Measurements from ENCODE around the gene PHLPP2. TPM values are rescaled to one million over a fixed set of nuclear protein-coding genes. Genes with fewer than 3 reads are reported as not detected.

The PHLPP2 gene
- polyA plus RNA-seq, 3 donors: 0.57 to 2.5 (median 1.4) TPM

- no peaks in the 10 kb centered on the region for H3K36me3 Mint-ChIP-seq
- peak overlapping the region in 1 of 7 donors; percentile 76 for H3K27ac Mint-ChIP-seq
- Histone ChIP-seq H3K4me2 (replicated peaks; ENCODE audit: extremely low read depth, low read length, poor library complexity, severe bottlenecking) (no peak overlapping the region), H3K4me1 (ENCODE audit: control insufficient read depth in 1 of 2, insufficient read depth in 2 of 2, low read length in 2 of 2) (no peaks in the 10 kb centered on the region), H3K27ac (ENCODE audit: low read depth in 1 of 2, low read length in 2 of 2) (no peak overlapping the region), H3K79me2 (ENCODE audit: insufficient read depth, low read length) (no peaks in the 10 kb centered on the region), H3K9me3 (replicated peaks in 1 of 2; ENCODE audit: control insufficient read depth in 1 of 2, insufficient read depth in 1 of 2, low read length in 2 of 2) (no peaks in the 10 kb centered on the region), H3K36me3 (replicated peaks in 1 of 2; ENCODE audit: control insufficient read depth in 1 of 2, insufficient read depth in 2 of 2, low read length in 2 of 2) (no peaks in the 10 kb centered on the region), H3K9ac (ENCODE audit: insufficient read depth, low read length, poor library complexity, severe bottlenecking) (no peak overlapping the region), H4K20me1 (ENCODE audit: insufficient read depth, low read length) (no peaks in the 10 kb centered on the region), H2AFZ (ENCODE audit: insufficient read depth, low read depth, low read length, poor library complexity, severe bottlenecking) (no peak overlapping the region), H3K4me3 (replicated peaks in 1 of 3; ENCODE audit: low read depth in 2 of 3, low read length in 3 of 3) (no peak overlapping the region), H3K27me3 (ENCODE audit: control insufficient read depth in 2 of 2, insufficient read depth in 2 of 2, low read length in 2 of 2) (no peaks in the 10 kb centered on the region)
- peaks cover 4 to 9% (median 8%) of the 10 kb centered on the region in 3 donors for H3K27me3 Mint-ChIP-seq (ENCODE audit: low read depth in 3 of 3)
- H3K4me3 Mint-ChIP-seq: no peak overlapping the region
- intact Hi-C loops (cut with micrococcal nuclease): no loop called here
- peaks cover 0 to 1% (median 0%) of the 10 kb centered on the region in 7 donors for H3K9me3 Mint-ChIP-seq
- no peaks in the 10 kb centered on the region for H3K4me1 Mint-ChIP-seq
- DNase-seq: no peak
- no CpG with 5 or more reads among the region's 2 CpGs for WGBS (ENCODE audit: insufficient coverage)
- TF ChIP-seq, protein P1, sequence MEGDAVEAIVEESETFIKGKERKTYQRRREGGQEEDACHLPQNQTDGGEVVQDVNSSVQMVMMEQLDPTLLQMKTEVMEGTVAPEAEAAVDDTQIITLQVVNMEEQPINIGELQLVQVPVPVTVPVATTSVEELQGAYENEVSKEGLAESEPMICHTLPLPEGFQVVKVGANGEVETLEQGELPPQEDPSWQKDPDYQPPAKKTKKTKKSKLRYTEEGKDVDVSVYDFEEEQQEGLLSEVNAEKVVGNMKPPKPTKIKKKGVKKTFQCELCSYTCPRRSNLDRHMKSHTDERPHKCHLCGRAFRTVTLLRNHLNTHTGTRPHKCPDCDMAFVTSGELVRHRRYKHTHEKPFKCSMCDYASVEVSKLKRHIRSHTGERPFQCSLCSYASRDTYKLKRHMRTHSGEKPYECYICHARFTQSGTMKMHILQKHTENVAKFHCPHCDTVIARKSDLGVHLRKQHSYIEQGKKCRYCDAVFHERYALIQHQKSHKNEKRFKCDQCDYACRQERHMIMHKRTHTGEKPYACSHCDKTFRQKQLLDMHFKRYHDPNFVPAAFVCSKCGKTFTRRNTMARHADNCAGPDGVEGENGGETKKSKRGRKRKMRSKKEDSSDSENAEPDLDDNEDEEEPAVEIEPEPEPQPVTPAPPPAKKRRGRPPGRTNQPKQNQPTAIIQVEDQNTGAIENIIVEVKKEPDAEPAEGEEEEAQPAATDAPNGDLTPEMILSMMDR (IDR thresholded peaks at IDR 0.05): no peak
These were observed 88.9 kb downstream of the PHLPP2 start for GRCh38 chr16:71635632-71636031.

DNA sequence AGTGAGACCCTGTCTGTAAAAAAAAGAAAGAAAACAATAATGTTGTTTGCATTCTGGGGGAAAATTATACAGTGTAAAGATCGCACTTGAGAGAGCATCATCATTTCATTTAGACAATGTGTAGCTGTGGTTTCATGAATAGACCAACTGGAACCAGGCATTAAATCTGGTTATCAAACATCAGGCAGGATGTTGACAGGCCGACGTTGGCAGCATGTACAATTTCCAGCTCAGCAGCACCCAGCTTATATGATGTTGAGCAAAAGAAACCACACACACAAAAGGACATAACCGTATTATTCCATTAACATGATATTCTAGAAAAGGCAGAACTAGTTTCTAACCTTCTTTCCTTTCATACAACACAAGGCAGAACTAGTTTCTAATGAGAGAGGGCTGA is 92.7 kb downstream of the PHLPP2 start:
- Mint-ChIP-seq H3K9me3 (peaks cover 0 to 1% (median 0%) of the 10 kb centered on the region in 7 donors), H3K27ac (no peak overlapping the region), H3K27me3 (ENCODE audit: low read depth in 3 of 3) (peaks cover 27 to 33% (median 30%) of the 10 kb centered on the region in 3 donors), H3K4me1 (no peaks in the 10 kb centered on the region), H3K36me3 (no peaks in the 10 kb centered on the region), H3K4me3 (no peak overlapping the region)
- H3K4me3 ChIP-seq (replicated peaks in 1 of 3; ENCODE audit: low read depth in 2 of 3, low read length in 3 of 3): no peak overlapping the region
- no peaks in the 10 kb centered on the region for H3K36me3 ChIP-seq (replicated peaks in 1 of 2; ENCODE audit: control insufficient read depth in 1 of 2, insufficient read depth in 2 of 2, low read length in 2 of 2)
- H3K27ac ChIP-seq (ENCODE audit: low read depth in 1 of 2, low read length in 2 of 2): no peak overlapping the region
- H3K9me3 ChIP-seq (replicated peaks in 1 of 2; ENCODE audit: control insufficient read depth in 1 of 2, insufficient read depth in 1 of 2, low read length in 2 of 2): no peaks in the 10 kb centered on the region
- intact Hi-C loops (cut with micrococcal nuclease): no loop called here
- peaks cover 17 to 23% of the 10 kb centered on the region in 2 donors for H3K27me3 ChIP-seq (ENCODE audit: control insufficient read depth in 2 of 2, insufficient read depth in 2 of 2, low read length in 2 of 2)
- no peak overlapping the region for H3K4me2 ChIP-seq (replicated peaks; ENCODE audit: extremely low read depth, low read length, poor library complexity, severe bottlenecking)
- H2AFZ ChIP-seq (ENCODE audit: insufficient read depth, low read depth, low read length, poor library complexity, severe bottlenecking): no peak overlapping the region
- TF ChIP-seq, protein P1 (IDR thresholded peaks at IDR 0.05): no peak
- no peak overlapping the region for H3K9ac ChIP-seq (ENCODE audit: insufficient read depth, low read length, poor library complexity, severe bottlenecking)
- H3K4me1 ChIP-seq (ENCODE audit: control insufficient read depth in 1 of 2, insufficient read depth in 2 of 2, low read length in 2 of 2): no peaks in the 10 kb centered on the region
- no peak for DNase-seq
- no peaks in the 10 kb centered on the region for H4K20me1 ChIP-seq (ENCODE audit: insufficient read depth, low read length)
- H3K79me2 ChIP-seq (ENCODE audit: insufficient read depth, low read length): no peaks in the 10 kb centered on the region
- WGBS (ENCODE audit: insufficient coverage): 83% methylated on average over 1 of the region's 4 CpGs
